Measurements from ENCODE around the gene ZNRF3.

DNA sequence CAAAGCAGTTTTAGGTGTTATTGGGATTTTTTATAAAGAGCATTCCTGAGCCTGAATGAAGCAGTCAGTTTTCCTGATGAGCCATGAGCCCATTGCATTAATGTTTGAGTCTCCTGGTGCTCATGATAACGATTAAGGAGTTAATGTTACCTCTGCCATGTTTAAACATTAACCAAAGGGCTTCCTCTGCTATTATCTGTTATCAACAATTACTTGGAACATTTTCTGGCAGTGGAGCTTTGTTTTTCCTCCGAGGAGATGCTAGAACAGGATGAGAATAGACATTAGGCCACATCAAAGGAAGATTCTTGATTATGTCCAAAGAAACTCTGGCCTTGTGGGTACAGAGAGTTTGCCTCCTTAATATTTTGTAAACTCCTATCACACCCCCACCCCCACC lies 49.9 kb downstream of the ZNRF3 start:
- TF ChIP-seq, protein P1, sequence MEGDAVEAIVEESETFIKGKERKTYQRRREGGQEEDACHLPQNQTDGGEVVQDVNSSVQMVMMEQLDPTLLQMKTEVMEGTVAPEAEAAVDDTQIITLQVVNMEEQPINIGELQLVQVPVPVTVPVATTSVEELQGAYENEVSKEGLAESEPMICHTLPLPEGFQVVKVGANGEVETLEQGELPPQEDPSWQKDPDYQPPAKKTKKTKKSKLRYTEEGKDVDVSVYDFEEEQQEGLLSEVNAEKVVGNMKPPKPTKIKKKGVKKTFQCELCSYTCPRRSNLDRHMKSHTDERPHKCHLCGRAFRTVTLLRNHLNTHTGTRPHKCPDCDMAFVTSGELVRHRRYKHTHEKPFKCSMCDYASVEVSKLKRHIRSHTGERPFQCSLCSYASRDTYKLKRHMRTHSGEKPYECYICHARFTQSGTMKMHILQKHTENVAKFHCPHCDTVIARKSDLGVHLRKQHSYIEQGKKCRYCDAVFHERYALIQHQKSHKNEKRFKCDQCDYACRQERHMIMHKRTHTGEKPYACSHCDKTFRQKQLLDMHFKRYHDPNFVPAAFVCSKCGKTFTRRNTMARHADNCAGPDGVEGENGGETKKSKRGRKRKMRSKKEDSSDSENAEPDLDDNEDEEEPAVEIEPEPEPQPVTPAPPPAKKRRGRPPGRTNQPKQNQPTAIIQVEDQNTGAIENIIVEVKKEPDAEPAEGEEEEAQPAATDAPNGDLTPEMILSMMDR (IDR thresholded peaks at IDR 0.05): no peak
- TF ChIP-seq EP300 (IDR thresholded peaks at IDR 0.05) (no peak), POLR2A (IDR thresholded peaks at IDR 0.05) (no peak)

Measured in upper lobe of left lung (tissue), 4 donors.